Activated gamma-delta T cell treated with Interleukin-2 at 50 U/mL for 16 hours (primary cell): ENCODE data around the gene UBE4A.
A peak's percentile ranks its signal among the peaks of the same experiment; 100 is the strongest.
"Not testable (repeated sequence)": the region's sequence is repeated elsewhere in the genome, so short reads cannot be mapped to it uniquely, and the experiment has no call there.

ENCODE experiments used
- DNase-seq: peaks from one replicate; pipeline ENCODE4 v3.0.0-alpha.2; 2020

UBE4A gene

GRCh38 chr11:118401880-118402590 is 42.6 kb downstream of the UBE4A start:
- no peak for DNase-seq

DNA sequence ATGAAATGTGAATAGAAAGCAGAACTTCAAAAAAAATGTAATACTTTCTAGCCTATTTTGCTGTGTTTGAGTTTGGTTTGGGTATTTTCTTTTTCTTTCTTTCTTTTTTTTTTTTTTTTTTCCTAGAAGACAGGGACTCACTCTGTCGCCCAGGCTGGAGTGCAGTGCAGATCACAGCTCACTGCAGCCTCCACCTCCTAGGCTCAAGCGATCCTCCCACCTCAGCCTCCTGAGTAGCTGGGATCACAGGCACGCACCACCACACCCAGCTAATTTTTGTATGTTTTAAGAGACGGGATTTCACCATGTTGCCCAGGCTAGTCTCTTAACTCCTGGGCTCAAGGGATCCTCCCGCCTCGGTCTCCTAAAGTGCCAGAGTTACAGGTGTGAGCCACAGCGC is 43.2 kb downstream of the UBE4A start:
- DNase-seq: not testable (repeated sequence)

GRCh38 chr11:118406599-118407166 is 47.3 kb downstream of the UBE4A start:
- DNase-seq: no peak

DNA sequence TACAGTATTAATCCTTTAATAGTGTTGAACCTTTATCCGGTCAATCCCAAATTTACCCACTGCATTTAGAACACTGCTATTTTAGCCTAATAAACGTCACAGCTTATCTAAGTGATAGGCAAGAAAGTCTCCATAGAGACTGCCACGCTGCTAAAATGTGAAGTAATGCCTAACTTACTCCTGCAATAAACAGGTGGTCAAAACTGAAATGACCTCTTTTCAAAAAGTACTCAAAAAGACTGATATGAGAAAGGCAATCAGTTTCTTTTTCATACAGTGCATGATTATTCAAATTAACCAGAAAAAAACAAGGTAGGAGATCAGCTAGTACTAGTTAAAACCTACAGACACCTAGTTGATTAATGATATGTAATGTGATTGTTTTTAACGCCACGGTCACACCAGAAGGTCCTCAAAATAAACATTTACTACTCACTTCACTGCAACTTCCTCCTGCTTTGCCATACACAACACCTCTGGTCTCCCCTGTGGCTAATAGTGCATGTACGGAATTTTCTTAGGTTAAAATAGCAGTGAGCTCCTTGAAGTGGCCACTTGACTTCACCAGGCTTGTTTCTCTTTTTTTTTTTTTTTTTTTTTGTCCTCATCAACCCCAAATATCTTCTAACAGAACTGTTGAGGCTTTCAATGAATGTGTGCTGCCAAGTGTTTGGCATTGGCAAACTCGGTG is 50.8 kb downstream of the UBE4A start:
- DNase-seq: no peak

DNA sequence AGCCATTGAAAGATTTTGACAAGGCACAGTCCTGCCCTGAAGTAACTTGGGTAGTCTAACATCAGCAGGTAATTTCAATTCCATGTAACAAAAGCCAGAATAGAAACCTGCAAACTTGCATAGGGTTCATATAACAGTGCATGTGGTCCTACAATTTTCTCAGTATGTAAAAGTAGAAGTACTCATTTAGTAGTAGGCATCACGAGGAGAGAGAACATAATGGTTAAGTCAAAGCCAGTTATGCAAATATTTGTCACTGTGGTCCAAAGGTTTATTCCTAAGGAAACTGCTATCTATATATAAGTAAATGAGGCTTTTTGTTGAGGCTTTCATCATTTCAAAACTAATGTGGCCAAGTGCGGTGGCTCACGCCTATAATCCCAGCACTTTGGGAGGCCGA is 52.1 kb downstream of the UBE4A start:
- no peak for DNase-seq

GRCh38 chr11:118412921-118413320 is 53.5 kb downstream of the UBE4A start:
- DNase-seq: no peak

- DNase-seq: no peak
Observed at GRCh38 chr11:118415062-118415738, 55.8 kb downstream of the UBE4A start.

GRCh38 chr11:118415739-118416068 is 56.3 kb downstream of the UBE4A start:
- DNase-seq: no peak

DNA sequence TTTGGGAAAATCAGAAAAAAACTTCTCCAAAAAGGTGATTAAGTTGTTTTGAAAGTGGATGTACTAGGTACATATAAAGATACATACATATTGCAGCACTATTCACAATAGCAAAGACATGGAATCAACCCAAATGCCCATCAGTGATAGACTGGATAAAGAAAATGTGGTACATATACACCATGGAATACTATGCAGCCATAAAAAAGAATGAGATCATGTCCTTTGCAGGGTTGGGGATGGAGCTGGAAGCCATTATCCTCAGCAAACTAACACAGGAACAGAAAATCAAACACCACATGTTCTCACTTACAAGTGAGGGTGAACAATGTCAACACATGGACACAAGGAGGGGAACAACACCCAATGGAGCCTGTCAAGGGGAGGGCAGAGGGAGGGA is 57.5 kb downstream of the UBE4A start:
- DNase-seq: not testable (repeated sequence)

DNA sequence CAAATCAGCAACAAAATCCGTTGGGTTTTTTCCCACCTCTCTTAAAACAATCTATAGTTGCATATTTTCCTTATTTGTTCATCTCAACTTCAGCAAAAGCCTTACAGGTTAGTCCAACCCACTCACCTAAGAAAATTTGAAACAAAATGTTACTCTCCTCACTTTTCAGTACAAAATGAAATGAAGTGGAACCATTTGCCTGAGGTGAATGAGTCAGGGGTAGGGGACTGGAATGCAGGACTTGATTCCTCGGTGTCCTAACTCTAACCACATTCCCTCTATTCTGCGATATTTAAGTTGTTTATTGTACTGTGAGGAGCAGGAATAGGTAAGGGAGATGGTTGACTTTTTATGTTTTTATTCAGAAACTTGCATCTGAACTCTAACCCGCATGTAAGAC is 58.4 kb downstream of the UBE4A start:
- DNase-seq: no peak

- no peak for DNase-seq
Observed at GRCh38 chr11:118418766-118419165, 59.4 kb downstream of the UBE4A start.

GRCh38 chr11:118427707-118428106 is 68.3 kb downstream of the UBE4A start:
- no peak for DNase-seq

DNA sequence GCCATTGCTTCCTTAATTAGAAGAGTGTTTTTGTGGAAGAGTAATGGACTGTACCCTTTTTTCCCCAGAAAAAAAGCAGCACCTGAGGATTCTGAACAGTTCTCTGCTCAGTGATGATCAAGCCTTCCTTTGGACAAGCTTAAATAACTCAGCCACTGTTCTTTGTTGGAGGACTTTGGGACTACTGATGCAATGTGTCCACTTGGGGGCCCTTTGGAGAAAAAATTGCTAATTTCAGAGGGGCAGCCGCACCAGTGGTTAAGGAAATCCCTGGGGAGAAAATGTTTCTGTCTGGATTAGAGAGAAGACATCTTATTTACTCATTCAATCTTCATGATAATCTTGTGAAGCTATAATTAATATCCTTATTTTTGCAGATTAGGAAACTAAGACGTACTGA is 71.6 kb downstream of the UBE4A start:
- DNase-seq: no peak

- no peak for DNase-seq
Observed at GRCh38 chr11:118434123-118434552, 74.7 kb downstream of the UBE4A start.

DNA sequence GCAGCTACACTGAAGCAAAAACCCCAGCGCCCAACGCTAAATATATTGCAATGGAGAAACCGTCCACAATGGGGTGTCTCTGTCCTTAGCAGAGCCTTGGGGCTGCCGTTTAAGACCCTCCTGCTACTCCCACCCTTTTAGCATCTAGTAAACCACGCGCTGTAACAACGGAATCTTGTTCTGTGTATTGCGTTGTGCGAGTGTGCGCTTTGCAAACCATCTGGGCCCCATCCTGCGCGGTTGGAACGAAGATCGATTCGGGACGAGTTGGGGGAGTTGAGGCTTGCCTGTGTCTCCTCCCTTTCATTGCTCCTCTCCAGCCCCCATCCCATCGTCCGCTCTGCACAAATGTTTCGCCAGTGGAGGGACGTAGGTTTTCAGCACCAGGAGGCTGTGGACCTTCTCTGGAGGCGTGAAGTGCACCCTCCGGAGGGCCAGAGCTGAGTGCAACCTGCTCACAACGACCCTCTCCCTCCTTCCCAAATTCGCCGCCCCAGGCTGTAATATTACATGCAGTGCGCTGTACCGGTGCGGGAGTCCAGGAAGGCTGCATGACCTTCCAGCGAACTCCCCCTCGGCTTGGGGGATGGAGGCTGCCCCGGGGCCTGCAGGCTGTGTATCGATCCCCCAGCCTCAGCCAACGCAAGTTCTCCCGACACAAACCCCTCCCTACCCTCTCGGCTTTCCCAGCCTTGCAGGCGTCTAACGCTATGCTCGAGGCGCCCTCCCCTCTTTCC is 75.3 kb downstream of the UBE4A start:
- DNase-seq: peak; percentile 32

- peak; percentile 61 for DNase-seq
Observed at GRCh38 chr11:118435290-118435892, 76.0 kb downstream of the UBE4A start.

GRCh38 chr11:118435893-118436624 is 76.7 kb downstream of the UBE4A start, which contains the start of gene KMT2A:
KMT2A (plus strand) TSS chr11:118436492; CDS start chr11:118436513, 21 bp downstream.
- DNase-seq: peak; percentile 92

- peak; percentile 48 for DNase-seq
Observed at GRCh38 chr11:118436639-118437207, 77.3 kb downstream of the UBE4A start.

GRCh38 chr11:118437208-118438125 is 78.1 kb downstream of the UBE4A start:
- peak; percentile 38 for DNase-seq

GRCh38 chr11:118438314-118438931 is 79.0 kb downstream of the UBE4A start:
- peak; percentile 40 for DNase-seq
